Body of pancreas (tissue), 4 donors: ENCODE results near the gene CT47C1.

Source experiments
- CTCF ChIP-seq, 7 experiments: fragments of 450-650 bp in 4 of 7; fragments of 200-600 bp in 3 of 7; sonication (generic) in 3 of 7; IDR thresholded peaks; one replicate each; pipeline ENCODE4 v1.5.1; 2016 to 2019; ENCODE audit warnings: antibody characterized with exemption in 7 of 7
- POLR2A ChIP-seq, 3 donors: fragments of 450-650 bp; IDR thresholded peaks; one replicate each; pipeline ENCODE4 v1.6.1; 2016; ENCODE audit warnings: antibody characterized with exemption in 3 of 3, mild to moderate bottlenecking in 2 of 3

GRCh38 chrX:119107206-119107605, 34.4 kb downstream of the CT47C1 start:
- TF ChIP-seq POLR2A (IDR thresholded peaks at IDR 0.05) (no peak), CTCF (IDR thresholded peaks at IDR 0.05) (no peak)
